Measurements from ENCODE around the gene SCUBE1. TPM values are rescaled to one million over a fixed set of nuclear protein-coding genes. Genes with fewer than 3 reads are reported as not detected.

The SCUBE1 gene
- total RNA-seq, 5 donors from 2014 or later (not counting 1 experiment from before 2014, with no cell fraction given), result 0.03 to 0.10 TPM; not detected in 3

DNA sequence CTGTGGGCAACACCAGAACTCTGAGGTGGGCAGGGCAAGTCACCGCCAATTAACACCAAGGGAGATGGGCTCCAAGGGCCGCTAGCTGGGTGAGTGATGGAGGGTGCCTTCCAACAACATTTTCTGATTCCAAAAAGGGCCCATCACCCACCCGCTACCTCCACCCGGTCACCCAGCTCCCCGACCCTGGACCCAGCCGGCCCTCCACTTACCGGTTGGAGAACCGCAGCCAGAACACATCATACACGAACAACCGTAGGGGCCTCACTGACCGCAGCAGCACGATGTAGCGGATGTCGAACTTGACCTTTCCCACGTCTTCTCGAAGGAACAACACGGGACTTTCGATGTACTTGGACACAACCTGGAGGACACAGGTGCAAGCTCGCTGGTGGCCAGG, 171.0 kb downstream of the SCUBE1 start:
- Histone ChIP-seq H3K4me1 (ENCODE audit: control insufficient read depth in 1 of 2, extremely low read depth in 1 of 2, insufficient read depth in 2 of 2, low read length in 2 of 2) (no peaks in the 10 kb centered on the region), H3K4me3 (ENCODE audit: control insufficient read depth in 1 of 2, extremely low read depth in 1 of 2, low read length in 1 of 2) (no peak overlapping the region), H3K27me3 (replicated peaks in 1 of 2; ENCODE audit: control insufficient read depth in 2 of 2, extremely low read depth in 1 of 2, insufficient read depth in 2 of 2, low read length in 1 of 2) (no peaks in the 10 kb centered on the region), H3K36me3 (ENCODE audit: control insufficient read depth in 2 of 2, extremely low read depth in 1 of 2, insufficient read depth in 1 of 2, low read length in 1 of 2) (peaks cover 39% of the 10 kb centered on the region in 2 donors), H3K9me3 (no peaks in the 10 kb centered on the region), H3K27ac (ENCODE audit: low read length) (no peak overlapping the region)
- Mint-ChIP-seq H3K4me1 (peaks cover 0 to 4% (median 0%) of the 10 kb centered on the region in 3 donors), H3K36me3 (peaks cover 15% of the 10 kb centered on the region), H3K27ac (no peak overlapping the region), H3K27me3 (no peaks in the 10 kb centered on the region), H3K4me3 (no peak overlapping the region), H3K9me3 (no peaks in the 10 kb centered on the region)
- ATAC-seq (replicated peaks in 1 of 4) (no peak), DNase-seq (no peak)
- ChIA-PET POLR2A (no interaction called here), CTCF (no interaction called here)
- WGBS (ENCODE audit: insufficient coverage), result 96% methylated on average over 15 of the region's 19 CpGs

GRCh38 chr22:43171607-43172006, 171.6 kb downstream of the SCUBE1 start:
- no peak for ATAC-seq (replicated peaks in 1 of 4)
- Mint-ChIP-seq H3K27me3 (no peaks in the 10 kb centered on the region), H3K27ac (no peak overlapping the region), H3K36me3 (peaks cover 15% of the 10 kb centered on the region), H3K4me3 (no peak overlapping the region), H3K4me1 (peaks cover 0 to 4% (median 0%) of the 10 kb centered on the region in 3 donors), H3K9me3 (no peaks in the 10 kb centered on the region)
- WGBS (ENCODE audit: insufficient coverage), result 86% methylated on average over 11 of the region's 12 CpGs
- DNase-seq, result no peak
- Histone ChIP-seq H3K4me1 (ENCODE audit: control insufficient read depth in 1 of 2, extremely low read depth in 1 of 2, insufficient read depth in 2 of 2, low read length in 2 of 2) (no peaks in the 10 kb centered on the region), H3K27me3 (replicated peaks in 1 of 2; ENCODE audit: control insufficient read depth in 2 of 2, extremely low read depth in 1 of 2, insufficient read depth in 2 of 2, low read length in 1 of 2) (no peaks in the 10 kb centered on the region), H3K27ac (ENCODE audit: low read length) (no peak overlapping the region), H3K4me3 (ENCODE audit: control insufficient read depth in 1 of 2, extremely low read depth in 1 of 2, low read length in 1 of 2) (no peak overlapping the region), H3K36me3 (ENCODE audit: control insufficient read depth in 2 of 2, extremely low read depth in 1 of 2, insufficient read depth in 1 of 2, low read length in 1 of 2) (peaks cover 39 to 41% of the 10 kb centered on the region in 2 donors), H3K9me3 (no peaks in the 10 kb centered on the region)
- POLR2A ChIA-PET, result no interaction called here
- CTCF ChIA-PET, result no interaction called here

- H3K27me3 ChIP-seq (replicated peaks in 1 of 2; ENCODE audit: control insufficient read depth in 2 of 2, extremely low read depth in 1 of 2, insufficient read depth in 2 of 2, low read length in 1 of 2), result no peaks in the 10 kb centered on the region
- ATAC-seq (replicated peaks in 1 of 4) (no peak), DNase-seq (no peak)
- no peaks in the 10 kb centered on the region for H3K4me1 ChIP-seq (ENCODE audit: control insufficient read depth in 1 of 2, extremely low read depth in 1 of 2, insufficient read depth in 2 of 2, low read length in 2 of 2)
- Mint-ChIP-seq H3K27ac (no peak overlapping the region), H3K4me3 (no peak overlapping the region), H3K4me1 (peaks cover 0 to 4% (median 0%) of the 10 kb centered on the region in 3 donors), H3K27me3 (no peaks in the 10 kb centered on the region), H3K36me3 (peaks cover 15% of the 10 kb centered on the region), H3K9me3 (no peaks in the 10 kb centered on the region)
- POLR2A ChIA-PET, result no interaction called here
- no peak overlapping the region for H3K4me3 ChIP-seq (ENCODE audit: control insufficient read depth in 1 of 2, extremely low read depth in 1 of 2, low read length in 1 of 2)
- CTCF ChIA-PET, result no interaction called here
- WGBS (ENCODE audit: insufficient coverage), result 83% methylated on average over 7 of the region's 14 CpGs
- no peaks in the 10 kb centered on the region for H3K9me3 ChIP-seq
- H3K27ac ChIP-seq (ENCODE audit: low read length), result no peak overlapping the region
- H3K36me3 ChIP-seq (ENCODE audit: control insufficient read depth in 2 of 2, extremely low read depth in 1 of 2, insufficient read depth in 1 of 2, low read length in 1 of 2), result peaks cover 39 to 41% of the 10 kb centered on the region in 2 donors
Measured at GRCh38 chr22:43171019-43171491, 172.1 kb downstream of the SCUBE1 start.

DNA sequence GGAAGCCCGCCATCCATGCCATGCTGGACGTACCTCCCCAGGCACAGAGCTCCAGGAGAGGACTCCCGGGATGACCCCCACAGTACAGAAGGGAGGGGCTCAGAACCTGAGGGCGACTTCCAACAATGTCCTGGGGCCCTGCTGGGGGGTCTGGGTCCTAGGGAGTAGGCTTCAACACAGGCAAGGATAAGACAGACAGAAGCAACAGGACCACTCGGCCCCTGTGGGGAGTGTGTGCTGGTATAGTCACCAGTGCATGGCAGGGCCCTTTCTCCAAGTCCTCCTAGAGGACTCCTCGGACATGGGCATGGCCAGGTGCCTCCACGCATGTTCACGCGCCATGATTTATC, 173.1 kb downstream of the SCUBE1 start:
- H3K36me3 Mint-ChIP-seq, result peaks cover 15% of the 10 kb centered on the region
- no peaks in the 10 kb centered on the region for H3K9me3 ChIP-seq
- peaks cover 35 to 41% of the 10 kb centered on the region in 2 donors for H3K36me3 ChIP-seq (ENCODE audit: control insufficient read depth in 2 of 2, extremely low read depth in 1 of 2, insufficient read depth in 1 of 2, low read length in 1 of 2)
- no peak for DNase-seq
- H3K4me1 ChIP-seq (ENCODE audit: control insufficient read depth in 1 of 2, extremely low read depth in 1 of 2, insufficient read depth in 2 of 2, low read length in 2 of 2), result no peaks in the 10 kb centered on the region
- no peak overlapping the region for H3K27ac Mint-ChIP-seq
- peaks cover 0 to 4% (median 0%) of the 10 kb centered on the region in 3 donors for H3K4me1 Mint-ChIP-seq
- CTCF ChIA-PET, result no interaction called here
- H3K4me3 Mint-ChIP-seq, result no peak overlapping the region
- no peaks in the 10 kb centered on the region for H3K9me3 Mint-ChIP-seq
- WGBS (ENCODE audit: insufficient coverage), result 98% methylated on average over 8 of the region's 9 CpGs
- no peak overlapping the region for H3K27ac ChIP-seq (ENCODE audit: low read length)
- no peak overlapping the region for H3K4me3 ChIP-seq (ENCODE audit: control insufficient read depth in 1 of 2, extremely low read depth in 1 of 2, low read length in 1 of 2)
- no peaks in the 10 kb centered on the region for H3K27me3 ChIP-seq (replicated peaks in 1 of 2; ENCODE audit: control insufficient read depth in 2 of 2, extremely low read depth in 1 of 2, insufficient read depth in 2 of 2, low read length in 1 of 2)
- POLR2A ChIA-PET, result no interaction called here
- ATAC-seq (replicated peaks in 1 of 4), result no peak
- no peaks in the 10 kb centered on the region for H3K27me3 Mint-ChIP-seq

DNA sequence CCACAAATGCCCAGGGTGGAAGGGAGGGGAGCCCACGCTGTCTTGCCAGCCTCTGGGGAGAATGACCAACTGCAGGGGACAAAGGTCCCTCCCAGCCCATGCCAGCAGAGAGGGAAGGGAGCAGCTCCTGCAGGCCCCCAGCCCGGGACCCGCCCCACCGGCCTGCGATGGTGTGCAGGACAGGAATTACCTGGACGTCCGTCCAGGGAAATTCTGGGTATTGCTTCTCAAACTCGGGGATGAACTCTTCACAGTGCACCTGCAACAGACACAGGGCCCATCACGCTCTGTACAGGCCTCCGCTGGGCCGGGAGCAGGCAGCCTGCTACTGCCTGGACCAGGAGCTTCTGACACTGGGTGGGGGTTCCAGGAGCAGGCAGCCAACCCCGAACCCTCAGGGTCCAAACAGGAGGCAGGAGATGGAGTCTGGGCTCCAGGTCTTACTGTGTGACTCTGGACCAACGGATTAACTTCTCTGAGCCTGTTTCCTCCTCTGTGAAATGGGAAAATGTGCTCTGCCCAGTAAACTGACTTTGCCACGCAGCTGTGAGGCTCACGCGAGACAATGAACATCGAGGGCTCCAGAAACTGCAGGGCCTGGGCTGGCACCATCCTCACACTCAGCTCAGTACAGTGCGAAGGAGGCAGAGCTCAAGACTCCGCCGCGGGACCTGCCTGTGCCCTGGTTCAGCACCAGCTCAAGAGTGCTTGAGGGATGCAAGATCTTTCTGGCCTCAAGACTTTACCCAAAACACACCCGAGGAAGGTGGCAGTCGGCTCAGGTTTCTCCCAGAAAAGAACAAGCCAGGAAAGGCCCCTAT, 173.7 kb downstream of the SCUBE1 start:
- H3K27ac Mint-ChIP-seq, result no peak overlapping the region
- Histone ChIP-seq H3K4me3 (ENCODE audit: control insufficient read depth in 1 of 2, extremely low read depth in 1 of 2, low read length in 1 of 2) (no peak overlapping the region), H3K4me1 (ENCODE audit: control insufficient read depth in 1 of 2, extremely low read depth in 1 of 2, insufficient read depth in 2 of 2, low read length in 2 of 2) (no peaks in the 10 kb centered on the region), H3K27me3 (replicated peaks in 1 of 2; ENCODE audit: control insufficient read depth in 2 of 2, extremely low read depth in 1 of 2, insufficient read depth in 2 of 2, low read length in 1 of 2) (no peaks in the 10 kb centered on the region), H3K27ac (ENCODE audit: low read length) (no peak overlapping the region), H3K36me3 (ENCODE audit: control insufficient read depth in 2 of 2, extremely low read depth in 1 of 2, insufficient read depth in 1 of 2, low read length in 1 of 2) (peaks cover 30 to 41% of the 10 kb centered on the region in 2 donors), H3K9me3 (no peaks in the 10 kb centered on the region)
- POLR2A ChIA-PET, result no interaction called here
- no peaks in the 10 kb centered on the region for H3K9me3 Mint-ChIP-seq
- no peak for DNase-seq
- CTCF ChIA-PET, result no interaction called here
- 95% methylated on average over 22 of the region's 23 CpGs for WGBS (ENCODE audit: insufficient coverage)
- peaks cover 0 to 4% (median 3%) of the 10 kb centered on the region in 3 donors for H3K4me1 Mint-ChIP-seq
- no peak for ATAC-seq (replicated peaks in 1 of 4)
- no peaks in the 10 kb centered on the region for H3K27me3 Mint-ChIP-seq
- H3K36me3 Mint-ChIP-seq, result peaks cover 15% of the 10 kb centered on the region
- no peak overlapping the region for H3K4me3 Mint-ChIP-seq

DNA sequence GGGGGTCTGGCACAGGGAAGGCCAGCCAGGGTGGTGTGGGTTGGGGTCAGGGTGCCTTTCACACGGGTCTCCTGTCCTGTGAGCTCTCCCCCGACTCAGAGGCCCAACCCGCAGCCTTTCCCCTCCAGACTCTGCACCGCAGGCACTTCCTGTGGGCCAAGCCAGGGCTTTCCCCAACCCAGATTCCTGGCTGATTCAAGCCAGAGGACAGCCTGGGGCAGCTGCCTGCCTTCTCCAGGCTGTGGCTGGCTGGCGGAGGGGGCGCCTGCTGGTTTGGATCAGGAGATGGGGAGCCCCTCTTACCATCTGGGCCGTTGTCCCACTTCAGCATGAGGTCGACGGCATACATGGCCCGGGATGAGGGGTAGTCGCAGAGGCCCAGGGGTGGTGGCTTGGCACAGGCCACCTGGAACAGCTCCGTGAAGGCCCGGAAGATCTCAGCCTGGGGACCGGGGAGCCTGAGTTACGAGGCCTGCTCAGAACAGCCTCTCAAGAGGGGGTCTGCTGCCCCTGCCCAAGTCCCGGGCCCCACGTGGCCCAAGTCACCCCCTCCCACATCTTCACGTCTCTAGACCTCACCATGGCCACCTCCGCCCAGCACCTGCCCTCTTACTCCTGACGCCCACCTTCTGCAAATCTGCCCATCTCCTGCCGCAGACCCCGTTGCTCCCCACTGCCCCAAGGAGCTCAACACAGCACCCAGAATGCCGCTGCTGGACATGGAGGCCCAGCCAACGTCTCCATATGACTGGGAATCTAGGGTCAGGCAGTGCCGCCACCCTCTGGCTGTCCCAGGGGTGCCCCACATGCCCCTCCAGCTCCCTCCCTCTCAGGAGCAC, 174.5 kb downstream of the SCUBE1 start:
- H3K27ac Mint-ChIP-seq, result no peak overlapping the region
- ATAC-seq (replicated peaks in 1 of 4), result no peak

More for the DNA sequence above, 174.5 kb downstream of the SCUBE1 start:
- no peak overlapping the region for H3K4me3 ChIP-seq (ENCODE audit: control insufficient read depth in 1 of 2, extremely low read depth in 1 of 2, low read length in 1 of 2)
- H3K9me3 Mint-ChIP-seq, result no peaks in the 10 kb centered on the region
- no peaks in the 10 kb centered on the region for H3K4me1 ChIP-seq (ENCODE audit: control insufficient read depth in 1 of 2, extremely low read depth in 1 of 2, insufficient read depth in 2 of 2, low read length in 2 of 2)
- DNase-seq, result no peak
- H3K27me3 ChIP-seq (replicated peaks in 1 of 2; ENCODE audit: control insufficient read depth in 2 of 2, extremely low read depth in 1 of 2, insufficient read depth in 2 of 2, low read length in 1 of 2), result no peaks in the 10 kb centered on the region
- ChIA-PET POLR2A (no interaction called here), CTCF (no interaction called here)
- H3K36me3 Mint-ChIP-seq, result peaks cover 15% of the 10 kb centered on the region
- no peaks in the 10 kb centered on the region for H3K9me3 ChIP-seq
- peaks cover 0 to 11% (median 4%) of the 10 kb centered on the region in 3 donors for H3K4me1 Mint-ChIP-seq
- H3K36me3 ChIP-seq (ENCODE audit: control insufficient read depth in 2 of 2, extremely low read depth in 1 of 2, insufficient read depth in 1 of 2, low read length in 1 of 2), result peaks cover 22 to 34% of the 10 kb centered on the region in 2 donors
- no peak overlapping the region for H3K4me3 Mint-ChIP-seq
- no peak overlapping the region for H3K27ac ChIP-seq (ENCODE audit: low read length)
- 94% methylated on average over 19 of the region's 25 CpGs for WGBS (ENCODE audit: insufficient coverage)
- no peaks in the 10 kb centered on the region for H3K27me3 Mint-ChIP-seq

All from T-cell (primary cell).